Stimulated activated CD4-positive, alpha-beta T cell treated with anti-CD3 and anti-CD28 coated beads, TNF-alpha, amount 100 ng/mL, for 24 hours (primary cell): ENCODE results near the gene CNTNAP2.
A peak's percentile ranks its signal among the peaks of the same experiment; 100 is the strongest.

Experiments used
- DNase-seq, 3 experiments: peaks; one replicate each; pipeline ENCODE4 v3.0.0-alpha.2; 2020; ENCODE audit warnings: low read depth in 3 of 3

The CNTNAP2 gene

DNA sequence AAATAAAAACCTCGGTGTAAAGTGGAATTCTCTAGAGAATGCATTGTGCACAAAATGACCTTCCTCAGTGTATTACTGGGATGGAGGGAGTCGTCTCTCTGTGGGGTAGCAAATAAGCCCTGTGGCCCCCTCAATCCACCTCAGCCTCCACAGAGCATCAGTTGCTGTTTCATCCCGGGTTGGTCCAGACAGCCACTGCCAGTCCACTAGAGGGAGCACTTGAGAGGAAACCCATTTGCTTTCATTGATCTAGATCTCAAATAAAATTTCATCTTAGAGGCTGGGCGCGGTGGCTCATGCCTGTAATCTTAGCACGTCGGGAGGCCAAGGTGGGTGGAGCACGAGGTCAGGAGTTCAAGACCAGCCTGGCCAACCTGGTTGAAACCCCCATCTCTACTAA, 1128.7 kb downstream of the CNTNAP2 start:
- peak in 1 of 3 experiments; percentile 6 for DNase-seq

DNA sequence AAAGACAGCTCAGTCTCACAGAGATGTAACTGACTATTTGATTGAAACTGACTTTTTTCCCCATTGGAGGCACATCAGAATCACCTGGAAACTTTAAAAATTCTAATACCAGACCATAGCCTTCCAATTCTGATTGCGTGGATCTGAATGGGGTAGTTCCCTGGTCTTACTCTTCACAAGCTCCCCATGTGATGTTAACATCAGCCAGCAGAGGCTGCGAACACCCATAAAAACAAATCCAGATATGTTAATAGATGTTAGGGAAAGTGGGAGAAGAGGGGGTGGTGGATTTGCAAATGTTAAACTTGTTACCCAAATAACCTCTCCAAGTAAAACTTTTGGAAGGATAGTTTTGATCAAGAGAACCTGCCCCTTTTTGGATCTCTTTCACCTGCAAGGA, 1133.4 kb downstream of the CNTNAP2 start:
- no peak for DNase-seq

DNA sequence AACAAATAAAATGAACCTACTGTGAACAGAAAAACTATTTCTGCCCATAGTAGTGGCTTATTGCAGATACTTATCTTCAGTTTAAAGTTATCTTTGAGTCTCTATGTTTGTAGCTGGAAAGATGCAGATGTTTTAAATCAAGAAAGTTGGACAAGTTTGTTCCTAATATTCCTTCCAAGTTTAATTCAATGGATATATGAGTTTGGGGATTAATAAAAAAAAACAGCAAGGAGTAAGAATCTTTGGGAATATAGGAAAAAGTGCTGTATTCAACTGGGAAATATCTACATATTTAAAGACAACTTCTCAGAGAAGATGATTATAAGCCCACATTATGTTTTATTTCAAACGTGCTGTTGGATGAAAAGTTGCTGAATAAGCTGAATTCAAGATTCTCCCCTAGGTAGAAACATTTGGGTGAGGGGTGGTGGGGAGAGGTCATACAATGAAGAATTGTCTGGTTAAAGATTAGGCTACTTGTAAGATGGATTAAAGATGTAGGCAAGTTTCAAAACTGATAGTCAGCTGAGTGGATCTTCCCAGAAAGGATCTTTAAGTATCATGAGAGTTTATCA, 1135.2 kb downstream of the CNTNAP2 start:
- DNase-seq: no peak

DNA sequence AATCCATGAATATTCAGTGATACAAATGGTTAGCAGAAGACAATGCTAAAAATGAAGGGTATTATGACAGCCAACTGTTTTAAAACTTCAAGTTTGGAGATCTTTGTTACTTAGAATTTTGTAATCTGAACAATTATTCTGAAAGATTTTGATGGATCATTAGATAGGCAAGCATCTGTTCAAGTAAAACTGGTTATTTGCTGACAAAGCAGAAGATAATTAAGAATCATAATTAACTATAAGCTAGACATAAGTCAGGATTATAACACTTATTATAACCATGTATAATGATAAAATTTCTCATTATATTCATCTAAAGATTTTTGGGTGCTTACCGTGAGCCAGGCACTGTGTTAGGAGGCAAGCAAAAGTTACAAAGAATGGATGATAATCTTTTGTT, 1145.1 kb downstream of the CNTNAP2 start:
- DNase-seq: no peak

DNA sequence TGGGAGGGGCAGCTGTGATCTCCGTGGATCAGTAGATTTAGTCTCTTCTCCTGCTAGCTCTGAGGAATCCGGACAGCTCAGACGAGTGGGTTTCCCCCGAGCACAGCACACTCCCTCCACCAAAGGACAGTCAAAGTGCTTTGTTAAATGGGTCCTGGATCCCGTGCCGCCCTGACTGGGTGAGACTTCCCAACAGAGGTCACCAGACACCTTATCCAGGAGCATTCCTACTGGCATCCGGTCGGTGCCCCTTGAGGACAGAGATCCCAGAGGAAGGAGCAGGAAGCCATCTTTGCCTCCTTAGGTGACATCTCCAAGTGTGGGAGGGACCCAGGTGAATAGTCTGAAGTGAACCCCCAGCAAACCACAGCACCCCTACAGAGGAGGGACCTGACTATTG, 1148.9 kb downstream of the CNTNAP2 start:
- DNase-seq: no peak

DNA sequence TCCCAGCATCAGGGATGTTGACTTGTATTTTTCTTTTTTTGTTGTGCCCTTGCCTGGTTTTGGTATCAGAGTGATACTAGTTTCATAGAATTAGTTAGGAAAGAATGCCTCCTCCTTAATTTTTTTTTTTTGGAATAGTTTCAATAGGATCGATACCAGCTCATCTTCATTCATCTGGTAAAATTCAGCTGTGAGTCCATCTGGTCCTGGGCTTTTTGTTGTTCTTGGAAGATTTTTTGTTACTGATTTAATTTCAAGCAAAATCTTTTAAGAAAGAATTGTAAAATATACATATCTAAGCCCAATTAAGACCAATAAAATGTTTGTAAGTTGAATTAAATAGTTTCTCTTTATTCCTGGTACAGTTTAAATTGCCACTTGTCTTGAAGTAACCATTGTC, 1159.5 kb downstream of the CNTNAP2 start:
- no peak for DNase-seq

DNA sequence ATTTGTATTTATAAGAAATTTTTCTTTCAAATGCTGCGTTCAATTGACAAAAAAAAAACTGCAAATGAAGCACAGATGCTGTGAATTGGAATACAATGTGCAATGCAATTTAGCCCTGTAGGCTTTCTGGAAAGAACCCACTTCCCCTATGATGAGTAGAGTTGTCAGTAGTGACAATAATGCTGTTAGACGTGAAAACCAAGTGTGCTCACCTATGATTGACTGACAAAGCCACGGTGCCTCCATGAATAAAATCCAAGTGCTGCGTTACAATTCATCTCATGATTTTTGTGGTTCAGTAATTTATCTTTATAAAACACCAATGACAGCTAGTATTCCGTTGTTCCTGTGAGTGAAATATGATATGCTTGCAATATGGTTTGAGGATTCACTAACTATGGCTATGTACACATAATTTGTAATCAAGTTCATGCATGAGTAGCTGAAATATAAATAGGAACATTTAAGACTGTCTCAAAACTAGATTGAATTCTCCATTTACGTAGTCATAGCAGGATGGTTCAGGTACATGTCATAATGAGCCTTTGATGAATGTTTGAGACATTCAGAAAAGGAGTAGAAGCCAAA, 1160.3 kb downstream of the CNTNAP2 start:
- no peak for DNase-seq

DNA sequence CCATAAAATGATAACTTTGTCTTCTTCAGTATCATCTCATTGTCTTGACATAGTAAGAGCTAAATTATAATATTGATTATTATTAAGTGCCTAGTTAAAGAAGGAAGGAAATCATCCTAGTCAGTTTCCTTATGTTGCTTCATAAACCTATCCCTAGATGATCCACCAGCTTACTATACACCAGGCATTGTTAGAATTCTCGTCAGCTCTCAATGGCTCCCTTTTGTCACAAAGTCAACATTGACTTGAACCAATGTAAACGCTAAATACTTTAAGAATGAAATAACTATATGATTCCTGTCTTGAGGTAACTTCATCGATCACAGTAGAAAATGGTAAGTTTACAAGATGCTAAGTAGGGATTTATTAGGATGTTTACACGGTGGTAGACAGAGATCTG, 1162.9 kb downstream of the CNTNAP2 start:
- DNase-seq: no peak

DNA sequence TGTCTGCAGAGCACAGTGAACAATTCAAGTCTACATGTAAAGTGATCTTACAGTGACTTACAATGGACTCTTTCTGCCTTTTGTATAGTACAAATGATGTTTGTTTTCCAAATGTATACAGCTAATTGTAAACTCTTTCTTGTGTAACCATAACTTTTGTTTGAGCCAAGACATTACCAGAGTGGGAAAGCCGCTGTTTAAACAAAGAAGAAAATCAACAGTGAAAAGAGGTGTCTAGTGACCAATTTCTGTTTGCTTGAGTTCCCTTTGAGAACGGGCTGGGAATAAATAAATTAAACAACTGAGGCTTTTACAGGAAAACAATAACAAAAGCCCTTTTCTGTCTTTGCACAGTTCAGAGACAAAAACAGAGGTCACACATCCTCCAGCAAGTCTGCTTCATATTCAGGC, 1163.4 kb downstream of the CNTNAP2 start:
- no peak for DNase-seq

DNA sequence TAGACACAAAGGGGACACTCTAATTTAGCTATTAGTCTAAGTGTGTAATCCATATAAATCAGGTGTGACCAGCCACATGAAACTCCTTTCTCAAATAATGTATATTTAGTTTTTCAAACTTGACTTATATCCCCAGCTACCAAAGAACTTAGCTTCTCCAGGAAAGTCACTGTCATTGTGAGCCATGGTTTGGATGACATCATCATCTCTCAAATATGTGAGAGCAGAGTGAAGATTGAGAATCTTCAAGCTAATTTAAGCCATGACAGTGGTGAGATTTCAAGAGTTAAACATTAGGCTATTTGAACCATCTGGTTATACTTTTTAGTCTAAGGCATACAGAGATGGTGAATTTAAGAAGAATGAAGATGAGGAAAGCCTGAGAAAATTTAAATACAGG, 1165.6 kb downstream of the CNTNAP2 start:
- DNase-seq: no peak

DNA sequence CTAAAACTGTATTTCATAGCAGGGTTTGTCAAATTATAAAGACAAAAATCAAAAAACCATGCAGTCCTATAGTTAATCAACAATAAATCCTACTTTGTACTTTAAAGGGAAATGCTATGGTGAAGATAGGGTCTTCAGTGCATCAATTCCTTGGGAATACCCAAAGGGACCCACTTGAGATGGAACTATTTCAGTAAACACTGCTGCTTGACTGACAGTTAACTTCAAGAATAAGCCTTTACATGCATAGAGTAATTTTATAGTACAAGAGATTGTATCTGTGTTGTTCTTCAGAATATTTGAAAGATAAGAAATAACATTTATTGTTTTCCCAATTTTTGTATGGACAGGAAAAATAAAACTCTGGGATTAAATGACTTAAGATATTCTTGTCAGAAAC, 1179.6 kb downstream of the CNTNAP2 start:
- no peak for DNase-seq

DNA sequence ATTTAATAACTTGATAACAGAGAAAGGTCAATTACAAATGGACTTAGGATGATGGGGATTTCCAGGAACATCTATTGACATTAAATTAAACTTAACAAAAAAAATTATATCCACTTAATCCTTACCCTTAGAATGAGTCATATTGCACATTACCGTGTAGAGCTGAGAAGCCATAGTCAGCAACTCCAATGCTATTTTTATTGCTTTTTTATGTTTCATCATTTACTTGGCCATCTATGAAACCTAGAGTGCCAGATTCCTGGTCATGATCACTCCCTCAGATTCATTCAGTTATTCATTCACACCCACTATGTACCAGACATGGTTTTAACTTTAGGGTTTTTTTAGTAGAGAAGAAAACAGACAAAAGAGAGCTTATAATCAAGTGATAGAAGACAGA, 1180.4 kb downstream of the CNTNAP2 start:
- no peak for DNase-seq

DNA sequence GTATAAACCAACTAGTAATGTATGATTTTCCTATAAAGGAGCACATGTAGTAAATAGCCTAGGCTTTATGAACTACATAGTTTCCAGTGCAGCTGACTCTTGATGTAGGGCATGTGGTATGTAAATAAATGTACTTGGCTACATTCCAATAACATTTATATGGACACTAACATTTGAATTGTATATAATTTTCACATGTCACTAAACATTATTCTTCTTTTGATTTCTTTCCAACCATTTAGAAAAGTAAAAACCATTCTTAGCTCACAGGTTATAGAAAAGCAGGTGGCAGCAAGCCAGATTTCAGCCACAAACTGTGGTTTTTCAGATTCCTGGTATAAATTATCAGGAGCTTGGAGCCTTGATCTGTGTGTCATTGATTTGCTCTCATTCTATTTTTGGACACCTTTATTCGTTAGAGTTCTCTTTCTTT, 1182.0 kb downstream of the CNTNAP2 start:
- no peak for DNase-seq

DNA sequence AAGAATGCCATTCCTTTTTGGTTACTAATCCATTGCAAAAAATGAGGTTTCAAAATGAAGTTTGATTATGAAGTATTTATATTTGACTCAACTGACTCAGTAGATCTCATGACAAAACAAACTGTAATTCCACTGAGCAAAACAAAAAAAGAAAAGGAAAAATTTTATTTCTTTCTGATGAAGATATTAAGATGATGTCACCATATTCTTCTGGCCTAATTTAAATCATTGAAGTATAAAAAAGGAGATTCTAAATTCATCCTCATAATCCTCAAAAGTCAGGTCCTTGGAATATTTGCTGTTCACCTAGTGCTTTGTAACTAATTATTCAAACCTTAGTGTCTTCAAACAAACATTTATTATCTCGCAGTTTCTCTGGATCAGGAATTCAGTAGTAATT, 1183.7 kb downstream of the CNTNAP2 start:
- no peak for DNase-seq

DNA sequence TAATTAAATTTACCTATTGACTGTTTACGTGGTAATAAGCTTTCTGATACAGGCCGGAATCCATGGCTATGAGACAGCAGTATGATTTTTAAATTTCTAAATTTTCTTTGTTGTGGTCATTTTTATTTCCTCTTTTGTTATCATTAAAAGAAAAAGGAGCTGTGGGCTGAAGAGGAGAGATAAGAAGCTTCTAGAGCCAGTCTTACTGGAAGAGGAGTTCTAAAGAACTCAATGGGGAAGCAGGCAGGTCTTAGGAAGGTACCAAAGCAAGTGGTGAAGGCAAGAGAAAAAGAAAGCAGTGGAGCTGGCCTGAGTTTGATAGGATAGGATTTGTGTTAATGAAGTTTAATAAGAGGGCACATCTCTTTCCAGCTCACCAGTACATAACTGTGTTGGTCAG, 1187.8 kb downstream of the CNTNAP2 start:
- no peak for DNase-seq

DNA sequence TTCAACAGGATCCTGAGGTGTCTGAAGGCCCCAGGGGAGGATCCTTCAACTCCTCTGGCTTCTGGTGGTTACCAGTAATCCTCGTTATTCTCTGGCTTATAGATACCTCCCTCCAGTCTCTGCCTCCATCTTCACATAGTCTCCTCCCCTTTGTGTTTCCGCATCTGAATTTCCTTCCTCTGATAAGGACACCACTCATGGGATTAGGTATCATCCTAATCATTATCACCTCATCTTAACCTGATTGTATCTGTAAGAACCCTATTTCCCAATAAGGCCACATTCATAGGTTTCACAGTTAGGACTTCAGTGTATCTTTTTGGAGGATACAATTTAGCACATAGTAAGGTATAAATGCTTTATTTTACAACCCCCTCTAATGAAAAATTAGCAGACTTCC, 1189.2 kb downstream of the CNTNAP2 start:
- no peak for DNase-seq

DNA sequence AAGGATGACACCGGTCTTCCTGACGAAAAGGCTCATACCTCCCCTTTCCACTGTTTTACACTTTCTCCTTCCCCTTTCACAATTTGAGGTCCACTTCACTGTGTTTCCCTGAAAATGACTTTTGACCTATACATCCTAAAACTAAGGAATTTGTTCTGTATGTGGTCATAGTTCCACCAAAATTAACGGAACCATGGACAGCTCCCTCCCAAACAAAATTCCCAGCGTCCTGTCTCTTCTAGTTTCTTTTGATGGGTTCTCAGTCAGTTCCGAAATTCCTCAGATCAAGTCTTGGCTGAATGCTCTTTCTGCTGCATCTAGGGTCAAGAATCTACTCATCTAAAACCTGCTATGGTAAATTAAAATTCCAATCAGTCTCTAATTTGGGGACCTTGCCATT, 1191.9 kb downstream of the CNTNAP2 start:
- no peak for DNase-seq

DNA sequence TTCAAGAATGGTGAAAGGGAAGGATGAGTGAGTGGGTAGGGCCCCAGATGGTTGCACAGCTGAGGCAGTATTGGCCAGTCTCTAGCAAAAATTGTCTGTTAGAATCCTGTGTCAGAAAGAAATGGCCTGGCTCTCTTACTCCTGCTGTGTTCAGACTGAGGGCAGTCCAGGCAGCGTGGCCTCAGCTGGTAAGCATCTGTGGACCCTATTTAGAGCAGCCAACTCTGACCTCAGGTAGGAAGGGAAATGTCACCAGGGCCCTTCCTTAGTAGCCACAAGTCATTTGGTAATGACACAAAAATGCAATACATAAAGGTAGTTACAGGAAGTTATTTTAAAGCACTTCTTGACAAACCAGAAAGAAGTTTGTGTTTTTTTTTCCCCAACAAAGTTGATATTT, 1194.7 kb downstream of the CNTNAP2 start:
- no peak for DNase-seq

DNA sequence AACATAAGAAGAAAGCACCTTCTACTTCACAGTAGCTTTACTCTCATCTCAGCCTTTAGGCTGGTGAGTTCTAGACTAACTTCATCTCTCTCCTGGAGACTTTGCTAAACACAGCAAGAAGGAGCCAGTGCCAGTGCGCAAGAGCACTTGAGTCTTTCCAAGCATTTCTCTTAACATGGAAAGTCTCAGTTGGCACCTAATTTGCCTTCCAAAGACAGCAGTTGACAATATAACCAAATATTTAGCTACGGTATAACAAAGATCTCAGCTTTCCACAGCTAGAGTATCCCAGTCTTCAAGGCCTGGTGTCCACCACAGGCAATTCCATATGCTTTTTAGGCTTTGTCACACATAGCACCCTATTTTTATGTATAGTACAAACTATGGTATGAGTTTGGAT, 1204.9 kb downstream of the CNTNAP2 start:
- DNase-seq: no peak

DNA sequence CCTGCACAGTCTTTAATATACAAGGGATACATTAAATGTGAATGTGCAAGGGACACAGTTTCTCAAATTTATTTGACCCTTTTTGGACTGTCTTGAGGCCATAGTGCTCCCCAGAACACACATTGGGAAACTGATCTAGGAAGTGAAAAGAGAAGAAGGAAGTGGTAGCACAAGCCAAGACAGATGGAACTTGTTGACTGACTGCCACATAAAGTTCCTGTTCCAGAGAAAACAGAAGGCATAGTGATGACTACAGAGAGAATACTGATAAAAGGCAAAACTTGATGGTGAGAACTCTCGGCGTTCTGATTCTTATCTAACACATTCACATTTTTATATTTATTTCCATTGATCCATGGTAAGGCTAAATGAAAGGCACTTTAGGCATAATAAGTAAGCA, 1216.4 kb downstream of the CNTNAP2 start:
- no peak for DNase-seq

DNA sequence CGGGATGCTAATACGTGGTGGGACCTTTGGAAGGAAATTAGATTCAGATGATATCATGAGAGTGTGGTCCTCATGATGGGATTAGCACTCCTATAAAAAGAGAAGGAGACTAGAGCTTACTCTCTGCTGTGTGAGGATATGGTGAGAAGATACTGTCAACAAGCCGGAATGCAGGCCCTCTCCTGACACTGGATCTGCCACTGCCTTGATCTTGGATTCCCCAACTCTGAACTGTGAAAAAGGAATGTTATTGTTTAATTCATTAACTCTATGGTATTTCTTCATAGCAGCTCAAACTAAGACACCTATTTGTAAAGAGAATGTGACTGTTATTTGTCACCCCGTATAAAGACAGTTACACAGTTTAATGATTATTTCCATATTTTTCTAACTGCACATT, 1246.5 kb downstream of the CNTNAP2 start:
- no peak for DNase-seq

DNA sequence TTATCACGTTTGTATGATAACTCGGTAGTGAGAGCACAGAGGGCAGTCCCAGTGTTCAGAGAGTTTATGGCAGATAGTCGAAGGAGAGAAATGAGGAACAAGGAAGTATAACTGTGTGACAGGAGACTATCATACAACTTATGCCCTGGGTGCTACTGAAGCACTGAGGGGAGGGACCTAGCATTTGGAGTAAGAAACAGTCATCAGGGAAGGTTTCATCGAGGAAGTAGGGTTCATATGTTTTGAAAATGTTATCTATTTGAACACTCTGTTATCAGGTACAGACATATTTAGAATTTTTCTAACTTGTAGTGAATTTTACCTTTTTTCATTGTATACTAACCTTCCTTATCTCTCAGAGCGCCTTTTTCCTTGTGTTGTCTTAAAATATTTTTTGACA, 1259.6 kb downstream of the CNTNAP2 start:
- DNase-seq: no peak

DNA sequence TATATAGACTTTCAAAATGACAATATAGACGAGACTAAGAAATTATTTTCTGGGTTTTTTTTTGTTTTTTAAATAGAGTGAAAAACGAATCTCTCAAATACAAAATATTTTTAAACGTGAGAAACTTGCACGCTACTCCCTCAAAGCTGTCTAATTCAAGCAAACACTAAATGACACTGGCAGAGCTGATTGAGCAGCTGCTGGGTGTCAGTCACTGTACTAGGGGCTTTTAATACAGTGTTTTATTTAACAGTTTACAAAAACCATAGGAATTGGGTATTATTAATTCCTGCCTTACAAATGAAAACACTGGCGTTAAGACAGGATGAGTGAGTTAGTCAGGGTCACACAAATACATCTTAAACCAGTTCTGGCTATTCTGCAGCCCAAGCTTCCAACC, 1264.3 kb downstream of the CNTNAP2 start:
- DNase-seq: no peak

DNA sequence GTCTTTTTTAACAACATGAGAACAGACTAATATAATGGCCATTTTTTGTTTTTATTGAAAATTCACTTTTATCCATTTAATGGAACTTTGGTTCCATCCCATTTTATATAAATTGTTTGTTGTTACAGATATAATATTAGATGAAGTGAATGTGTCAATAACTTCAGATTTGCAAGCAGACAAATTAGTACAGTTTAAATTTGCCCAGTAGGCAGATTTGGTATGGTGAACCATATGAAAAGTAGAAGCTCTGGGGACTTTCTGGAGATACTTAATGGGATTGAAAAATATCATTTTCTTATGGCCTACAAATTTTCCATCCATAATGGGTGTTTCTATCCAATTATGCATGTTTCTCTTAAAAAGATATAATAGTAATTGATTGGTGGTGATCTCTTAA, 1277.7 kb downstream of the CNTNAP2 start:
- DNase-seq: no peak
